Measurements from ENCODE around the gene ARHGEF28. TPM values are rescaled to one million over a fixed set of nuclear protein-coding genes. Genes with fewer than 3 reads are reported as not detected.

ARHGEF28 gene
- total and polyA plus RNA-seq, 2 donors (not counting 1 experiment from before 2014, with no cell fraction given), result not detected

DNA sequence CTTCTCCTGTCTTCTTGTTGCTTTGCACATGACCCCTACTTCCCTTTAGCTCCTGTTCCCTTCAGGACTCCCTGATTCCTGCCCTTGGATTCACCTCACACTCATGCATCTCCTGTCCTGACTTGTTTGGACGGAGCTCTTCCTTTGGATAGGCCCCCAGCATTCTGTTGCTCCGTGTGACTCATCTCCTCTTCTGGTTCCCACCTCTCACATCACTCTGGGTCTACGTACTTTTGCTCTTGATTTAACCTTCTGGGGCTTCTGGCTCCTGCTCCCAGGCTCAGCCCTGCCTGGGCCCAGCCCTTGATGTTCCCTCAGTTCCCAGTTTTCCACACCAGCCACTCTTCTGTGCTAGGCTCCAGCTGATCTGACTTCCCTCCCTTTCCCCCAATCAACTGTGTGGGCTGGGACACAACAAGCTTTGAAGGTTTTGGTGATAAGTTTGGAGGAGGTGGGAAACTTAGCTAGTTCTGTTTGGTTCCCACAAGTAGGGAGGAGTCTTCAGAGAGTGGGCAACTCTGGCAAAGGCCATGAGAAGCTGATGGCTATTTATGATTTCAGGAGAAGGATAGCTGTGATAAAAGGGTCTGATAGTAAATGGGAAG, 331.5 kb downstream of the ARHGEF28 start:
- no peak overlapping the region for H3K27ac ChIP-seq (ENCODE audit: low read length in 2 of 2)
- Mint-ChIP-seq H3K27ac (no peak overlapping the region), H3K4me1 (peaks cover 6% of the 10 kb centered on the region), H3K9me3 (ENCODE audit: insufficient read depth) (no peaks in the 10 kb centered on the region), H3K4me3 (no peak overlapping the region), H3K27me3 (peaks cover 9% of the 10 kb centered on the region)
- ATAC-seq (ENCODE audit: low read depth) (no peak), DNase-seq (no peak)
- no peak overlapping the region for H3K4me2 ChIP-seq (replicated peaks; ENCODE audit: low read depth, low read length, poor library complexity, severe bottlenecking)
- no peaks in the 10 kb centered on the region for H3K36me3 ChIP-seq (replicated peaks in 1 of 2; ENCODE audit: control extremely low read depth in 1 of 2, control insufficient read depth in 1 of 2, extremely low read depth in 1 of 2, insufficient read depth in 2 of 2, low read length in 1 of 2)
- H3K79me2 ChIP-seq (ENCODE audit: control insufficient read depth, insufficient read depth, low read length), result no peaks in the 10 kb centered on the region
- no peak overlapping the region for H2AFZ ChIP-seq (ENCODE audit: insufficient read depth, low read depth, low read length, poor library complexity, severe bottlenecking)
- POLR2A ChIA-PET, result no interaction called here
- H3K4me3 ChIP-seq (ENCODE audit: control extremely low read depth in 1 of 5, extremely low read depth in 1 of 5, insufficient read depth in 1 of 5, low read depth in 2 of 5, low read length in 4 of 5), result no peak overlapping the region
- H3K4me1 ChIP-seq (ENCODE audit: control insufficient read depth in 2 of 2, insufficient read depth in 2 of 2, low read length in 2 of 2), result no peaks in the 10 kb centered on the region
- H3K27me3 ChIP-seq (replicated peaks in 1 of 4; ENCODE audit: control extremely low read depth in 1 of 4, control insufficient read depth in 3 of 4, insufficient read depth in 4 of 4, low read length in 3 of 4), result no peaks in the 10 kb centered on the region
- no peak for TF ChIP-seq EZH2 (IDR thresholded peaks at IDR 0.05; ENCODE audit: borderline replicate concordance, insufficient read depth, low read depth, low read length, poor library complexity, severe bottlenecking)
- TF ChIP-seq, protein P1, sequence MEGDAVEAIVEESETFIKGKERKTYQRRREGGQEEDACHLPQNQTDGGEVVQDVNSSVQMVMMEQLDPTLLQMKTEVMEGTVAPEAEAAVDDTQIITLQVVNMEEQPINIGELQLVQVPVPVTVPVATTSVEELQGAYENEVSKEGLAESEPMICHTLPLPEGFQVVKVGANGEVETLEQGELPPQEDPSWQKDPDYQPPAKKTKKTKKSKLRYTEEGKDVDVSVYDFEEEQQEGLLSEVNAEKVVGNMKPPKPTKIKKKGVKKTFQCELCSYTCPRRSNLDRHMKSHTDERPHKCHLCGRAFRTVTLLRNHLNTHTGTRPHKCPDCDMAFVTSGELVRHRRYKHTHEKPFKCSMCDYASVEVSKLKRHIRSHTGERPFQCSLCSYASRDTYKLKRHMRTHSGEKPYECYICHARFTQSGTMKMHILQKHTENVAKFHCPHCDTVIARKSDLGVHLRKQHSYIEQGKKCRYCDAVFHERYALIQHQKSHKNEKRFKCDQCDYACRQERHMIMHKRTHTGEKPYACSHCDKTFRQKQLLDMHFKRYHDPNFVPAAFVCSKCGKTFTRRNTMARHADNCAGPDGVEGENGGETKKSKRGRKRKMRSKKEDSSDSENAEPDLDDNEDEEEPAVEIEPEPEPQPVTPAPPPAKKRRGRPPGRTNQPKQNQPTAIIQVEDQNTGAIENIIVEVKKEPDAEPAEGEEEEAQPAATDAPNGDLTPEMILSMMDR (IDR thresholded peaks at IDR 0.05), result no peak
- 87% methylated on average over 3 of the region's 3 CpGs for WGBS (ENCODE audit: insufficient coverage)
- H3K9ac ChIP-seq (ENCODE audit: low read length), result no peak overlapping the region
- no peaks in the 10 kb centered on the region for H4K20me1 ChIP-seq (ENCODE audit: control insufficient read depth, insufficient read depth, low read length, poor library complexity, severe bottlenecking)
- CTCF ChIA-PET, result no interaction called here
- intact Hi-C loops (cut with micrococcal nuclease), result no loop called here
- no peaks in the 10 kb centered on the region for H3K9me3 ChIP-seq (ENCODE audit: control extremely low read depth in 1 of 3, control insufficient read depth in 2 of 3, insufficient read depth in 1 of 3, low read length in 2 of 3)

DNA sequence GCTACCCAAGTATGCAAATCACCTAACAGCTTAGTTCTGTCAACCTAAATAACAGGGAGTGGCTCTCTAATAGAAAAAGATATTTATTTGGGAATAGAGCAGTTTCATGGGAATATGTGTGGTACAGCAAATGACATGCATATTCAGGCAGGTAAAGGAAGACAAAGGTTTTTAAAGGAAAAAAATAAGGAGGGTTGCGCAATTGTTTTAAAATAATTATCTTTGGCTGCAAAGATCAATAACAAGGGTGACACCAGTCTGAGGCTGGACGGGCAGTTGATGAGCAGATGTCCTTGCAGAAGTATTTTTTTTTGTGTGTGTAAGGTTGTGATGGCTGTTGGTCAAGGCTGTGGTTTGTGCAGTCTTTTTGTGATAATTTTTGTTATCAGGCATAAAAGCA, 332.0 kb downstream of the ARHGEF28 start:
- Histone ChIP-seq H3K4me2 (replicated peaks; ENCODE audit: low read depth, low read length, poor library complexity, severe bottlenecking) (no peak overlapping the region), H3K4me1 (ENCODE audit: control insufficient read depth in 2 of 2, insufficient read depth in 2 of 2, low read length in 2 of 2) (no peaks in the 10 kb centered on the region), H4K20me1 (ENCODE audit: control insufficient read depth, insufficient read depth, low read length, poor library complexity, severe bottlenecking) (no peaks in the 10 kb centered on the region), H3K27ac (ENCODE audit: low read length in 2 of 2) (no peak overlapping the region), H3K36me3 (replicated peaks in 1 of 2; ENCODE audit: control extremely low read depth in 1 of 2, control insufficient read depth in 1 of 2, extremely low read depth in 1 of 2, insufficient read depth in 2 of 2, low read length in 1 of 2) (no peaks in the 10 kb centered on the region), H3K27me3 (replicated peaks in 1 of 4; ENCODE audit: control extremely low read depth in 1 of 4, control insufficient read depth in 3 of 4, insufficient read depth in 4 of 4, low read length in 3 of 4) (no peaks in the 10 kb centered on the region), H3K4me3 (ENCODE audit: control extremely low read depth in 1 of 5, extremely low read depth in 1 of 5, insufficient read depth in 1 of 5, low read depth in 2 of 5, low read length in 4 of 5) (no peak overlapping the region), H2AFZ (ENCODE audit: insufficient read depth, low read depth, low read length, poor library complexity, severe bottlenecking) (no peak overlapping the region), H3K79me2 (ENCODE audit: control insufficient read depth, insufficient read depth, low read length) (no peaks in the 10 kb centered on the region), H3K9ac (ENCODE audit: low read length) (no peak overlapping the region), H3K9me3 (ENCODE audit: control extremely low read depth in 1 of 3, control insufficient read depth in 2 of 3, insufficient read depth in 1 of 3, low read length in 2 of 3) (no peaks in the 10 kb centered on the region)
- no peak for DNase-seq
- Mint-ChIP-seq H3K9me3 (ENCODE audit: insufficient read depth) (no peaks in the 10 kb centered on the region), H3K27me3 (peaks cover 12% of the 10 kb centered on the region), H3K4me1 (peaks cover 6% of the 10 kb centered on the region), H3K27ac (no peak overlapping the region), H3K4me3 (no peak overlapping the region)
- POLR2A ChIA-PET, result no interaction called here
- no peak for ATAC-seq (ENCODE audit: low read depth)
- no peak for TF ChIP-seq EZH2 (IDR thresholded peaks at IDR 0.05; ENCODE audit: borderline replicate concordance, insufficient read depth, low read depth, low read length, poor library complexity, severe bottlenecking)
- TF ChIP-seq, protein P1 (IDR thresholded peaks at IDR 0.05), result no peak
- WGBS (ENCODE audit: insufficient coverage), result 85% methylated on average over 2 of the region's 2 CpGs
- CTCF ChIA-PET, result no interaction called here
- intact Hi-C loops (cut with micrococcal nuclease), result no loop called here

Measured in B cell (primary cell).